Thymus (tissue), 11 donors: ENCODE measurements around the gene GORASP1. TPM values are rescaled to one million over a fixed set of nuclear protein-coding genes. Genes with fewer than 3 reads are reported as not detected.

Experiments used
- DNase-seq, 9 donors: peaks; one replicate each; pipeline ENCODE4 v3.0.0-alpha.2; 2013; ENCODE audit warnings: low spot score in 9 of 9, low read depth in 6 of 9, missing footprints in 1 of 9
- H3K27ac ChIP-seq, 2 donors: one replicate each; pipeline ENCODE4 v1.5.1; 2013; ENCODE audit warnings: control low read depth in 1 of 2, low read depth in 1 of 2, low read length in 1 of 2, mild to moderate bottlenecking in 1 of 2, moderate library complexity in 1 of 2
- H3K27me3 ChIP-seq, 2 donors: one replicate each; pipeline ENCODE4 v1.5.1; 2013; ENCODE audit warnings: low read length in 1 of 2; ENCODE audit not compliant: control insufficient read depth in 2 of 2, insufficient read depth in 1 of 2
- H3K36me3 ChIP-seq, 2 donors: one replicate each; pipeline ENCODE4 v1.5.1; 2013; ENCODE audit warnings: low read length in 1 of 2, mild to moderate bottlenecking in 1 of 2, moderate library complexity in 1 of 2; ENCODE audit not compliant: control insufficient read depth in 2 of 2, insufficient read depth in 2 of 2
- H3K4me1 ChIP-seq, 2 donors: one replicate each; pipeline ENCODE4 v1.5.1; 2013; ENCODE audit warnings: low read length in 2 of 2; ENCODE audit not compliant: control insufficient read depth in 2 of 2, insufficient read depth in 2 of 2
- H3K4me3 ChIP-seq, 2 donors: one replicate each; pipeline ENCODE4 v1.5.1; 2013; ENCODE audit warnings: low read length in 2 of 2, control low read depth in 1 of 2, mild to moderate bottlenecking in 1 of 2
- H3K9me3 ChIP-seq, 2 donors: one replicate each; pipeline ENCODE4 v1.5.1; 2013; ENCODE audit warnings: low read length in 1 of 2, mild to moderate bottlenecking in 1 of 2; ENCODE audit not compliant: control insufficient read depth in 2 of 2, insufficient read depth in 1 of 2
- WGBS: extraction: QIAGEN DNeasy Blood & Tissue Kit; methylation state at CpG from one replicate; pipeline ENCODE4 v1.1.7; 2013; 5-methylcytosine and 5-hydroxymethylcytosine counted together
- polyA plus RNA-seq: library from polyadenylated mRNA; stranded (reverse); fragments of 200-250 nt; gene quantifications from one replicate; pipeline ENCODE4 v1.2.3, GENCODE V29; 2013
- total RNA-seq: library from RNA; stranded (reverse); fragments of 120-200 nt; gene quantifications from one replicate; pipeline ENCODE4 v1.2.4, GENCODE V29; 2013
- donor health status: healthy.

Gene GORASP1
- total and polyA plus RNA-seq, 2 donors, result 19.7 to 26.2 TPM

DNA sequence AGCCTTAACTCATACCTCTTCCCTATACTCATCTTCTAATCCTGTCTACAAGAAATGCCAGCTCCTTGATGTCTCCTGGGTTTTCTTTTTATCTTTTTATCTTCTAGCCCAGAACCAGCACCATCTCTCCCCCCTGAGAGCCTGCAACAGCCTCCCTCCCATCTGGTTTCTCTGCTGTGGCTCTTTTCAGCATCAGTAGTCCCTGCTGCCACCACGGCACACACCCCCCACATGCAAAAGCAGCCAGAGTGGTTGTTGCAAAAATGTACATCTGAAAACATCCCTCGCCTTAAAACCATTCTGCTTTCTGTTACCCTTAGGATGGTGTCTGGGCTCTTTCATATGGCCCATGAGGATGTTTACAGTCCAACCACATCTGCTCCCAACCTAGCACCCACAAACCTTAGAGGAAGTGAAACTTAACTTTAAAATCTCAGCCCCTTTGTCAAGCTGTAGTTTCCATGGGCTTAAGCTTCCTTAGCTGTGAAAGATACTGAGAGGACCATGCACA is 828 bp upstream of the GORASP1 start:
- H3K9me3 ChIP-seq, result no peaks in the 10 kb centered on the region
- peaks cover 21 to 37% of the 10 kb centered on the region in 2 donors for H3K4me1 ChIP-seq
- no peak overlapping the region for H3K27ac ChIP-seq
- no peaks in the 10 kb centered on the region for H3K27me3 ChIP-seq
- peak overlapping the region; percentile 83 to 88 for H3K4me3 ChIP-seq
- peak in 2 of 9 donors; percentile 42 to 71 for DNase-seq
- H3K36me3 ChIP-seq, result no peaks in the 10 kb centered on the region
- WGBS, result 3% methylated on average over 2 of the region's 2 CpGs

DNA sequence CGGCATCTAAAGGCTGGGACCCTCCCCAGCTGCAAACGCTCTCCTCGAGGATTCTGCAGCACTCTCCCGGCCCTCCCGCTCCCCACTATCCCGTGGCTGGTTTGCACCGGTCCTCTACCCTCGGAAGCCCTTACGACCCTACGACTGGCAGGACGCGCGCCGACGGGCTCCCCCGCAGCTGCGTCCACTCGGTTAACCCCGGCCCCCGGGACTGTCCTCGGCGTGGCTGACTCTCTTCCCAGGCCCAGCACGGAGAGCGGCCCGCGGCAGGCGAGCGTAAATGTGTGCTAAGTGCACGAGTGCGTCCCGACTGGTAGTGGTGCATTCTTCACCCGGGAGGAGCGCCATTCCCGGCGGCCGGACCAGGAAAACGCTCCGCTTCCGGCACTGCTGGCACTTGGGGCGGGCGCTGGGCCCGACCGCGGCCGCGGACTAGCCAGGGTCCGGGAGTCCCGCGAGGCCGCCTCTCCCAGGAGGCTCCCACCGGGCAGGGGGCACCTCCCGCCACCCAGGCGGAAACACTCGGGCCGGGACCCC is 508 bp downstream of the GORASP1 start:
- peak overlapping the region; percentile 83 to 88 for H3K4me3 ChIP-seq
- no peaks in the 10 kb centered on the region for H3K27me3 ChIP-seq
- H3K27ac ChIP-seq, result peak overlapping the region in 1 of 2 donors; percentile 74
- DNase-seq, result peak in 1 of 9 donors; percentile 44
- peaks cover 0 to 3% of the 10 kb centered on the region in 2 donors for H3K36me3 ChIP-seq
- no peaks in the 10 kb centered on the region for H3K9me3 ChIP-seq
- under 1% methylated on average over 55 of the region's 55 CpGs for WGBS
- peaks cover 21 to 37% of the 10 kb centered on the region in 2 donors for H3K4me1 ChIP-seq

DNA sequence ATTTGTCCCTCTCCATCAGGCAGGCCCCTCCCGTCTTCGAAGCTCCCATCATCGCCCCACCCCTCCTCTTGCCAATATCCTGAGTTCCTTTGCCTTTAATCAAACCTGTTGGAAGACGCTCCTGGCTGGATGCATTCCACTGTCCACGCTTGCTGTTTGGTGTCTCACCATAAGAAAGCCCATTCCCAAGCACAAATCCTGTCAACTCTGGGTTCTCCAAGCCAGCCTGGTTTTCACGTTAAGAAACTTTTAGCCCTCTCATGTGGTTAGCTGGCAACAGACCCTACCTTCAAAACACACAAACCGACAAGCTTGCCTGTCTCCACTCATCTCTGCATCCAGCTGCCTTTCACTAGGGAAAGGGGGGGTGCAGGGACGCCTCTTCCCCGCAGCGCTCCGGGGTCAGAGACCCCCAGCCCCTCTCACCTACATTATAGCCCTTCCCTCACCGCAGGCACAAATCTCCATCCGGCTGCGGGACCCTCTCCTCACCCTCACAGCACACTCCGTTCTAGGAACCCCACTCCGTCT is 1.1 kb downstream of the GORASP1 start:
- Histone ChIP-seq H3K27ac (no peak overlapping the region), H3K36me3 (peaks cover 0 to 3% of the 10 kb centered on the region in 2 donors), H3K4me3 (peak overlapping the region; percentile 83 to 88), H3K4me1 (peaks cover 21 to 37% of the 10 kb centered on the region in 2 donors), H3K27me3 (no peaks in the 10 kb centered on the region), H3K9me3 (no peaks in the 10 kb centered on the region)
- DNase-seq, result peak in 2 of 9 donors; percentile 30 to 52
- WGBS, result 31% methylated on average over 16 of the region's 16 CpGs

DNA sequence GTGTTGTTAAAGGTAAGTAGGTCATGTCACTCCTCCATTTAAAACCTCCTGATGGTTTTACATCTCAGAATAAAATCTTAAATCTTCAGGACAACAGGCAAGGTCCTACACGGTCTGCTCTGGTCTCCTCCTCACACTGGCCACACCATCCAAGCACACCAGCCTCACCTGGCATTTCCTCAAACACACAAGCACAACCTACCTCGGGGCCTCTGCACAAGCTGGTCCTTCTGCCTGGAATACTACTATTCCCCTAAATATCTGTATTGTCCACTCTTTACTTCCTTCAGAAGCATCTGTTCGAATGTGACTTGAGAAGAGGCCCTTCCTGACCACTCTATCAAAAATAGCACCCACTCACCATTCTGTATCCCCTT is 1.8 kb downstream of the GORASP1 start:
- no peaks in the 10 kb centered on the region for H3K27me3 ChIP-seq
- H3K4me1 ChIP-seq, result peaks cover 21 to 37% of the 10 kb centered on the region in 2 donors
- WGBS, result 94% methylated on average over 3 of the region's 3 CpGs
- H3K27ac ChIP-seq, result no peak overlapping the region
- DNase-seq, result no peak
- H3K4me3 ChIP-seq, result peak overlapping the region in 1 of 2 donors; percentile 0
- H3K9me3 ChIP-seq, result no peaks in the 10 kb centered on the region
- H3K36me3 ChIP-seq, result peaks cover 1 to 6% of the 10 kb centered on the region in 2 donors

DNA sequence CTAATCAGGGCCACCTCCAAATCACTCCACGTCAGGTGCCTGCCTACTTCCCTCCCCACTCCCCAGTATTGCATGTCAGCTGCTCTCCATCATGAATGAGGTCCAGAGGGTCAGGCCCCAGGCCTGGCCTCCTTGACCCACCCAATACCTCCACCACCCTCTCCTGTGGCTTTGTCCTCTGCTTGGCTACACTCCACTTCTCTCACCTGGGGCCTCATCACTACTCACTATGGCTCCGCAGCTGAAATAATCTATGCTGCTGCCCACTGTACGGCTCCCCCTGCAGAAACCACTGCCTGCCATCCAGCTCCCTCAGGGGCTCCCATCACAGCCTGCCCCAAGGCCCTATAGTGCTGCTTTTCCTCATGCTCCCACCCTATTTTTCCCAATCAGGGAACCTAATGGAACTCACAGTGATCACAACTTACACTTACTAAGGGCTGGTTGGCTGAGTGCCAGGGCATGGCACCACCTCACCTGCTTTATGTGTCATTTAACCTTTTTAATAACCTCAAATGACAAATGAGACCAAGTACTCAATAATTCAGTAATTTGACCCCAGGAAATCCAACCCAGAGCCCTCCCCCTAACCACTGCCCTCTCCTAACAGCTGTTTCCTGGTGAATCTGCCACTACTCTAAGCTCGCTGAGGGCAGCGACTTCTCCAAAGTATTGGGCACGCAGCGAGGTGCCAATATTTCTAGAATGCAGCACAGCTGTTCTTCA is 2.3 kb downstream of the GORASP1 start:
- Histone ChIP-seq H3K4me3 (peak overlapping the region in 1 of 2 donors; percentile 0), H3K9me3 (no peaks in the 10 kb centered on the region), H3K27ac (no peak overlapping the region), H3K4me1 (peaks cover 21 to 37% of the 10 kb centered on the region in 2 donors), H3K36me3 (peaks cover 7 to 11% of the 10 kb centered on the region in 2 donors), H3K27me3 (no peaks in the 10 kb centered on the region)
- DNase-seq, result peak in 1 of 9 donors; percentile 35
- WGBS, result 85% methylated on average over 7 of the region's 7 CpGs

DNA sequence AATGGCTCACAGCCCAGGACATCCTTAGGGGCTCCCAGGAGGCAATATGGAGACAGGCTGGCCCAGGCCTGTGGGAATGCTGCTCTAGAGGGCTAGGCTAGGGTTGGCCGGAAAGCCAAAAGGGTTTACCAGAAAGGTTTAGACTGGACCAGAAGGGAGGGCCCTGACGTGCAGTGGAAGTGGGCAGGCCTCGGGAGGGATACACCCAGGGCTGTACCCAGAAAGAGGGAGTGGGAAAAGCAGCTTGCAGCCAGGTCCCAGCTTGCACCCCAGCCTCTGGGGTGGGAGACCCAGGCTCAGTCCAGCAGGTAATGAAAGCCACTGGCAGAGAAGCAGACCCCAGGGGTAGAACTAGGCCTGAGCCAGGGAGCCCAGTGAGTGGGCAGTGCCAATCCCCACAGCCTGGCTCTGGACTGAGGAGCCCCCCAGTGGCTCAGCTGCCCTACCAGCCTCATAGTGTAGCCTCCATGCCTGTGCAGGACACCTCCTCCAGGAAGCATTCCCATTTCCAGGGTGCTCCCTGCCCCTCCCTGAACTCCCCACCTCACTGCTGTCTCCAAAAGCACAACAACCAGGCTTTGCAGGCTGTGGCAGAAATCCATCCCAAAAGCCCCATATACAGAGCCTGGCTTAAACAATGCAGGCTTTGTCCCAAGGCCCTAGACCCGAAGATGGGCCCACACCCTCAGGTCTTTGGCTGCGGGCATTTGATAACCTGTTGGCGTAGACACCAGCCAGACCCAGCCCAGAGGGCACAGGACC is 3.5 kb downstream of the GORASP1 start:
- H3K4me1 ChIP-seq, result peaks cover 21 to 37% of the 10 kb centered on the region in 2 donors
- no peaks in the 10 kb centered on the region for H3K27me3 ChIP-seq
- 97% methylated on average over 6 of the region's 6 CpGs for WGBS
- H3K4me3 ChIP-seq, result no peak overlapping the region
- peaks cover 18 to 19% of the 10 kb centered on the region in 2 donors for H3K36me3 ChIP-seq
- no peaks in the 10 kb centered on the region for H3K9me3 ChIP-seq
- no peak overlapping the region for H3K27ac ChIP-seq
- no peak for DNase-seq

DNA sequence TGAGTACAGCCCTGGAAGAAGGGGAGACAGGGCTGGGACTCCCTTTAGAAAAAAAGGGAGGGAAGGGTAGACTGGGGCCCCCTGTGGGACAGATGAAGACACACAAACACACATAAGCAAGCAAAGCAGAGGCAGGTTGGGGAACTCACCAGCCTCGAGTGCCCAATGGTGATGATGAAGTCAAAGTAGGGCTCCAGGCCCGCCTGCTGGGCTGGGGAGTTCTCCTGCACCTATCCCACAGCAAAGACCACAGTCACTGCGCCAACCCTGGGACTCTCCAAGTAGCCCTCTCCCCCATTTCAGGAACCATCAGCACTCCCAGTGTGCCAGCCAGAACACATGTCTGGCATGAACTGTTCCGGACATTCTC is 4.1 kb downstream of the GORASP1 start:
- H3K9me3 ChIP-seq, result no peaks in the 10 kb centered on the region
- 89% methylated on average over 4 of the region's 4 CpGs for WGBS
- H3K36me3 ChIP-seq, result peaks cover 25 to 26% of the 10 kb centered on the region in 2 donors
- H3K4me3 ChIP-seq, result no peak overlapping the region
- no peaks in the 10 kb centered on the region for H3K27me3 ChIP-seq
- H3K4me1 ChIP-seq, result peaks cover 16 to 31% of the 10 kb centered on the region in 2 donors
- H3K27ac ChIP-seq, result no peak overlapping the region
- no peak for DNase-seq

DNA sequence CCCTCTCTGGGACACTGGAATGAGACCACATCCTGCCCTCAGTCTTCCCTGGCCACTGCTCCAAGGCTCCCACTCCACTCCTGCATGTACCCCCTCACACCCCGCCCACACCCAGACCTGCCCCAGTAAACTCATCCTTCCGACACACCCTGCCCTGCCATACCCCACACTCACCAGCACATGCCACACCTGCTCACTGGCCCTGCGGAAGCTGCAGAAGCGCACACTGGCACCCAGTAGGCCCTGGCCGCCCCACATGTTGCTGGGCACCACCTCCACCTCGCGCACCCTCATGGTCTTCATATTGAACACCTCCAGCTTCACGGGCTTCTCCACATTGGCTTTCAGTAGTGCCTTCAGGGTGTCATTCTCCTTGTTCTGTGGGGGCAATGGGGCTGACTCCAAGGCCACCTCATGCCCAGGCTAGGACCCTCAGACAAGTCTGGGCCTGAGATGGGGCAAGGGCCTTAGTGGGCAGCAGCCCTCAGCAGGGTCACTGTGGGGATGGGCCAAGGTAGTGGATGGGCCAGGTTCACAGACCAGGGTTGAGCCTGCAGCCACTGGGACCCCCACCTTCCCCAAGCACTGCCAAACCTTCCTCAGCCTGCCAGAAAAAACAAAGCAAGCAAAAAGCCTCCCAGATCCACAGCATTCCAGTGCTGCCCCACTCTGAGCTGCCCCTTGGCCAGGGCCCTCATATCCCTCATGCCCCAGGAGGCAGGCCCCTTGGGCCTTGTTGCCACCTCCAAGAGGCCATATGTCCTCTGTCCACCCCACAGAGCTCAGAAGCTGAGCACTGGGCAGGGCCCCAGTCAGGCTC is 4.7 kb downstream of the GORASP1 start:
- DNase-seq, result no peak
- peaks cover 31 to 32% of the 10 kb centered on the region in 2 donors for H3K36me3 ChIP-seq

More for the DNA sequence above, 4.7 kb downstream of the GORASP1 start:
- peaks cover 12 to 25% of the 10 kb centered on the region in 2 donors for H3K4me1 ChIP-seq
- 99% methylated on average over 8 of the region's 8 CpGs for WGBS
- no peak overlapping the region for H3K4me3 ChIP-seq
- H3K9me3 ChIP-seq, result no peaks in the 10 kb centered on the region
- no peak overlapping the region for H3K27ac ChIP-seq
- no peaks in the 10 kb centered on the region for H3K27me3 ChIP-seq
